GM23338 (cell line): ENCODE data around the gene SHISA7. TPM values are rescaled to one million over a fixed set of nuclear protein-coding genes. Genes with fewer than 3 reads are reported as not detected.

Source experiments
- ATAC-seq: fragments of 200-7000 bp; cut with Tn5 transposase; 3 replicates; pipeline ENCODE4 v1.9.1; 2020
- DNase-seq: peaks from one replicate; pipeline ENCODE4 v3.0.0-alpha.2; 2015; ENCODE audit warnings: low spot score
- H2AFZ ChIP-seq: fragments of 200-600 bp; sonication (generic); 2 replicates; pipeline ENCODE4 v1.8.0; 2016; ENCODE audit warnings: antibody characterized with exemption, mild to moderate bottlenecking, moderate library complexity
- H3F3A ChIP-seq: fragments of 200-600 bp; sonication (generic); replicated peaks from 2 replicates; pipeline ENCODE4 v1.8.0; 2017; ENCODE audit warnings: antibody characterized with exemption, mixed run types, low read depth
- H3K27ac ChIP-seq: fragments of 200-600 bp; sonication (generic); 2 replicates; pipeline ENCODE4 v1.6.1; 2016; ENCODE audit warnings: low read depth
- H3K27me3 ChIP-seq: fragments of 200-600 bp; sonication (generic); 2 replicates; pipeline ENCODE4 v1.8.0; 2016; ENCODE audit warnings: mild to moderate bottlenecking, mixed run types, moderate library complexity; ENCODE audit not compliant: insufficient read depth
- H3K36me3 ChIP-seq: fragments of 200-600 bp; sonication (generic); 2 replicates; pipeline ENCODE4 v1.8.0; 2016; ENCODE audit warnings: mild to moderate bottlenecking; ENCODE audit not compliant: insufficient read depth
- H3K4me1 ChIP-seq: fragments of 200-600 bp; sonication (generic); 2 replicates; pipeline ENCODE4 v1.8.0; 2016; ENCODE audit warnings: mild to moderate bottlenecking, moderate library complexity; ENCODE audit not compliant: insufficient read depth
- H3K4me2 ChIP-seq: fragments of 200-600 bp; sonication (generic); 2 replicates; pipeline ENCODE4 v1.7.1; 2017; ENCODE audit warnings: mixed run types
- H3K4me3 ChIP-seq: fragments of 200-600 bp; sonication (generic); 2 replicates; pipeline ENCODE4 v1.6.1; 2016; ENCODE audit warnings: mixed run types
- H3K79me2 ChIP-seq: fragments of 200-600 bp; sonication (generic); replicated peaks from 2 replicates; pipeline ENCODE4 v1.8.0; 2017; ENCODE audit warnings: mild to moderate bottlenecking; ENCODE audit not compliant: insufficient read depth
- H3K9me2 ChIP-seq: fragments of 200-600 bp; sonication (generic); 2 replicates; pipeline ENCODE4 v1.8.0; 2017; ENCODE audit not compliant: insufficient read depth
- H4K20me1 ChIP-seq: fragments of 200-600 bp; sonication (generic); replicated peaks from 2 replicates; pipeline ENCODE4 v1.8.0; 2017; ENCODE audit warnings: mild to moderate bottlenecking; ENCODE audit not compliant: insufficient read depth
- H3K27ac Mint-ChIP-seq: 2 replicates; pipeline ENCODE4 v1.8.0; 2020; ENCODE audit warnings: inconsistent platforms, mild to moderate bottlenecking, moderate library complexity, mixed read lengths
- H3K27me3 Mint-ChIP-seq: 3 replicates; pipeline ENCODE4 v1.8.0; 2022; ENCODE audit warnings: low read depth, mild to moderate bottlenecking, moderate library complexity, mixed read lengths, inconsistent platforms; ENCODE audit not compliant: insufficient read depth, poor library complexity
- H3K36me3 Mint-ChIP-seq: 3 replicates; pipeline ENCODE4 v1.8.0; 2021; ENCODE audit warnings: low read depth, mild to moderate bottlenecking, inconsistent platforms, moderate library complexity, mixed read lengths
- H3K4me1 Mint-ChIP-seq: 3 replicates; pipeline ENCODE4 v1.8.0; 2020; ENCODE audit warnings: mild to moderate bottlenecking, inconsistent platforms, mixed read lengths
- H3K4me3 Mint-ChIP-seq: 3 replicates; pipeline ENCODE4 v1.8.0; 2021; ENCODE audit warnings: moderate library complexity, mild to moderate bottlenecking, inconsistent platforms, mixed read lengths
- H3K9me3 Mint-ChIP-seq: 3 replicates; pipeline ENCODE4 v1.8.0; 2020; ENCODE audit warnings: moderate library complexity, mild to moderate bottlenecking, inconsistent platforms, mixed read lengths
- CREB1 ChIP-seq: fragments of 250-450 bp; sonication (Bioruptor Pico); IDR thresholded peaks from 2 replicates; pipeline ENCODE4 v1.5.0; 2020; ENCODE audit warnings: low read depth, mild to moderate bottlenecking, moderate library complexity
- EZH2 ChIP-seq: fragments of 200-600 bp; sonication (generic); IDR thresholded peaks from one replicate; pipeline ENCODE4 v1.8.0; 2017; ENCODE audit warnings: antibody characterized with exemption, mild to moderate bottlenecking, low read depth; ENCODE audit not compliant: unreplicated experiment
- POLR2AphosphoS5 ChIP-seq: IDR thresholded peaks from 2 replicates; pipeline ENCODE4 v1.6.1; 2016; ENCODE audit warnings: antibody characterized with exemption, low read depth
- STAT1 ChIP-seq: IDR thresholded peaks from one replicate; pipeline ENCODE4 v1.6.1; 2016; ENCODE audit warnings: antibody characterized with exemption; ENCODE audit not compliant: unreplicated experiment
- polyA plus RNA-seq: library from polyadenylated mRNA; unstranded; fragments of >200 nt; fragmentation: Nextera tagmentation; extraction: Ambion mirVana; gene quantifications from 2 replicates; pipeline ENCODE4 v1.2.1, GENCODE V29; 2016
- total RNA-seq: library from RNA; depleted of rRNA; stranded (reverse); fragments of >200 nt; shearing (Covaris generic); gene quantifications from 2 replicates; pipeline ENCODE4 v1.2.3, GENCODE V29; 2014
- TF ChIP-seq, protein P1 (sequence below), 2 experiments: fragments of 200-600 bp in 1 of 2; sonication (generic) in 1 of 2; conservative IDR thresholded peaks; 2 replicates each; pipeline versions ENCODE4 v1.5.1 to v1.6.1; 2016 to 2017; ENCODE audit warnings: antibody characterized with exemption in 2 of 2, low read depth in 2 of 2, mild to moderate bottlenecking in 2 of 2, moderate library complexity in 1 of 2

Gene SHISA7
- total and polyA plus RNA-seq, 2 experiments from 2014 or later: 0.32 to 1.4 TPM

DNA sequence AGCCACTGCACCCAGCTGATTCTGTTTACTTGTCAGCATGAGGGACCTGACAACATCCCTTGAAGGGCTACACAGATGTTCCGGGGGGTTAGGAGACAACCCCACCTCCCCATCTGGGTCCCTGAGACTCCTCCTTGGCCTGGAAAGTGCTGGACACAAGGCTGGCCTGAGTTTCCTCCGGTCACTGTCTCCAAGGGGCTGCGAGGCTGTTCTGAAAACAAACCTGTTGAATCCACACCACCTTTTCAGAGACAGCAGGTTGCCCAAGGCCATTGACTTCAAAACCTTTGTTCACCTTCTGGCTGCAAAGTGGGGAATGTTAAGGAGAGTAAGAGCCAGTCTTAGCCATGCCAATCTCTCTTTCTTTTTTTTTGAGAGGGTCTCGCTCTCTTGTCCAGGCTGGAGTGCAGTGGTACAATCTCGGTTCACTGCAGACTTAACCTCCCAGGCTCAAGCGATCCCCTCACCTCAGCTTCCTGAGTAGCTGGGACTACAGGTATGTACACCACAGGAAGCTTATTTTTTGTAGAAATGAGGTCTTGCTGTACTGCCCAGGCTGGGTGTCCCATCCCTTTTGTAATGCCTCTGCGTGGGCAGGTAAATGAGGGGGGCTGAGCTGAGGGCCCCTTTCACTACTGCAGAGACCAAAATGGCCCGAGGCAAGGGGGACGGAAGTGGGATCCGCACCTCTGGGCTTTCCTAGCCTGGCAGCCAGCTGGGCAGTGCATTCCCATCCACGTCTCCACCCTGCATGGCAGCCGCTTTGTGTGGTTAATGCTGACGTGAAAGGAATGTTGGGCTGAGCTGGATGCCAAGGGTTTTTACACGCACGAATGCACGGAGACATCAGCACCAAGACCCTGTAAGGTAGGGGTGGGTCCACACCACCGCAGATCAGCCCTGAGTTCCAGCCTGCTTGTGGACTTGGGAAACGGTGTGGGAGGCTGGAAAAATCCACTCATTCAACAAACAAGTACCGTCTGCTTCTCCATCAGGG lies 31.5 kb upstream of the SHISA7 start:
- H3F3A ChIP-seq: peaks cover 22% of the 10 kb centered on the region; the same call in 1 of the 2 replicates
- peaks cover 13% of the 10 kb centered on the region; the same call in 1 of the 2 replicates for H3K4me1 ChIP-seq
- Mint-ChIP-seq H3K27me3 (peaks cover 23% of the 10 kb centered on the region), H3K9me3 (peaks cover 3% of the 10 kb centered on the region; the same call in 2 of the 3 replicates), H3K4me3 (peak overlapping the region; percentile 31; the same call in 2 of the 3 replicates), H3K27ac (no peak overlapping the region), H3K36me3 (peaks cover 6% of the 10 kb centered on the region; the same call in 2 of the 3 replicates), H3K4me1 (peaks cover 29% of the 10 kb centered on the region)
- no peak overlapping the region for H3K4me2 ChIP-seq
- H3K9me2 ChIP-seq: no peaks in the 10 kb centered on the region
- no peak for ATAC-seq
- no peak overlapping the region for H2AFZ ChIP-seq
- no peaks in the 10 kb centered on the region for H4K20me1 ChIP-seq
- TF ChIP-seq POLR2AphosphoS5: no peak
- no peak for TF ChIP-seq CREB1
- H3K27ac ChIP-seq: no peak overlapping the region
- DNase-seq: no peak
- no peaks in the 10 kb centered on the region for H3K36me3 ChIP-seq
- H3K4me3 ChIP-seq: no peak overlapping the region
- H3K27me3 ChIP-seq: no peaks in the 10 kb centered on the region
- peaks cover 9% of the 10 kb centered on the region for H3K79me2 ChIP-seq

DNA sequence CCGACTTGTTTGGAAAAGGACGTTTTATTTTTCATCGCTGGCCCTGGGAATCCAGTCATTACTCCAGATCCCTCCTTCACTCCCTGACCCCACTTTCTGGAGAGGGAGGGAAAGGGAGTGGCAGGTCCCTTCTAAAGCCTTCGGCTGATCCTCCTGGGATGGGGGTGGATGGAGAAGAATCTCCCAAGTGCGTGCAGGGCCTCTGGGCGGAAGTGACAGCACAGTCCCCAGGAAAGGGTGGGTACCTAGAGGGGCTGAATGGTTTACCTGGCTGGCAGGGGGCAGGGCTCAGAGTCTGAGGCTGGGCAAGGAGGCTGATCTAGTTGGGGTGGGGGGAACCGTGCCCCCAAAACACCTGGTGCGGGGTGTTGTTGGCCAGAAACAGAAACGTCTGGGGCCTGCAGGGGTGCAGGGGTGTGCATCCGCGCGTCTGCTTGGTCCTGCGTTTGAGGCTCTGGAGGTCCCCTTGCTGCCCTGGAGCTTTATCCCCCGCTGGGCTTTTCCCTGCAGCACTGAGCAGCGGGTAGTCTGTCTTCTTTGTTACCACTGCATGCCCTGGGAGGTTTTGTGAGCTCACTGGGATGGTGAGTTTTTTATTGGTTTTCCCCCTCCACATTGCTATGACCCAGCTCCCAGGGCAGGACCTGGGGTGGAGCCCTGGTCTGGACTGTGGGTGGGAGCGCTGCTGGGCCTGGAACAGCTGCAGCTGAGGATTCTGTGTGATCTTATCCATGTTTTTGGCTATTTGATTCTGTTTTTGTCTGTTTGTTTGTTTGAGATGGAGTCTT lies 30.3 kb upstream of the SHISA7 start:
- TF ChIP-seq, protein P1, sequence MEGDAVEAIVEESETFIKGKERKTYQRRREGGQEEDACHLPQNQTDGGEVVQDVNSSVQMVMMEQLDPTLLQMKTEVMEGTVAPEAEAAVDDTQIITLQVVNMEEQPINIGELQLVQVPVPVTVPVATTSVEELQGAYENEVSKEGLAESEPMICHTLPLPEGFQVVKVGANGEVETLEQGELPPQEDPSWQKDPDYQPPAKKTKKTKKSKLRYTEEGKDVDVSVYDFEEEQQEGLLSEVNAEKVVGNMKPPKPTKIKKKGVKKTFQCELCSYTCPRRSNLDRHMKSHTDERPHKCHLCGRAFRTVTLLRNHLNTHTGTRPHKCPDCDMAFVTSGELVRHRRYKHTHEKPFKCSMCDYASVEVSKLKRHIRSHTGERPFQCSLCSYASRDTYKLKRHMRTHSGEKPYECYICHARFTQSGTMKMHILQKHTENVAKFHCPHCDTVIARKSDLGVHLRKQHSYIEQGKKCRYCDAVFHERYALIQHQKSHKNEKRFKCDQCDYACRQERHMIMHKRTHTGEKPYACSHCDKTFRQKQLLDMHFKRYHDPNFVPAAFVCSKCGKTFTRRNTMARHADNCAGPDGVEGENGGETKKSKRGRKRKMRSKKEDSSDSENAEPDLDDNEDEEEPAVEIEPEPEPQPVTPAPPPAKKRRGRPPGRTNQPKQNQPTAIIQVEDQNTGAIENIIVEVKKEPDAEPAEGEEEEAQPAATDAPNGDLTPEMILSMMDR (conservative IDR thresholded peaks at IDR 0.05; ENCODE audit: low read depth in 2 of 2): no peak
- TF ChIP-seq STAT1 (no peak), EZH2 (no peak)
- H3K9me2 ChIP-seq: no peaks in the 10 kb centered on the region
- H3K36me3 ChIP-seq: no peaks in the 10 kb centered on the region
- no peak overlapping the region for H3K27ac ChIP-seq
- peak; percentile 17 for ATAC-seq
- H3F3A ChIP-seq: peaks cover 22% of the 10 kb centered on the region; the same call in 1 of the 2 replicates
- peaks cover 9% of the 10 kb centered on the region for H3K79me2 ChIP-seq
- peak overlapping the region; percentile 66 for H3K4me2 ChIP-seq
- peak overlapping the region; percentile 69 for H2AFZ ChIP-seq
- Mint-ChIP-seq H3K9me3 (peaks cover 3% of the 10 kb centered on the region; the same call in 1 of the 3 replicates), H3K36me3 (peaks cover 4% of the 10 kb centered on the region; the same call in 1 of the 3 replicates), H3K27me3 (peaks cover 23% of the 10 kb centered on the region), H3K27ac (0 out of 2 replicates have a peak overlapping the region, but pooled peaks have one; percentile 60), H3K4me1 (peaks cover 21% of the 10 kb centered on the region), H3K4me3 (no peak overlapping the region; the same call in 2 of the 3 replicates)
- no peaks in the 10 kb centered on the region for H3K27me3 ChIP-seq
- peaks cover 13% of the 10 kb centered on the region; the same call in 1 of the 2 replicates for H3K4me1 ChIP-seq
- no peaks in the 10 kb centered on the region for H4K20me1 ChIP-seq
- no peak overlapping the region for H3K4me3 ChIP-seq
- DNase-seq: no peak
